Peyer's patch (tissue), 4 donors: ENCODE data around the gene DPP7.

ENCODE experiments used
- POLR2A ChIP-seq, 2 donors: fragments of 450-650 bp; IDR thresholded peaks; one replicate each; pipeline ENCODE4 v1.5.1; 2017; ENCODE audit warnings: antibody characterized with exemption in 2 of 2, mild to moderate bottlenecking in 2 of 2, moderate library complexity in 2 of 2
- TF ChIP-seq, protein P1 (sequence below), 6 experiments: fragments of 450-650 bp in 4 of 6; fragments of 200-600 bp in 2 of 6; sonication (generic) in 1 of 6; IDR thresholded peaks; one replicate each; pipeline ENCODE4 v1.5.1; 2017 to 2019; ENCODE audit warnings: antibody characterized with exemption in 6 of 6, mild to moderate bottlenecking in 3 of 6, moderate library complexity in 1 of 6

GRCh38 chr9:137160054-137160425, 45.5 kb upstream of the DPP7 start:
- no peak for TF ChIP-seq POLR2A (IDR thresholded peaks at IDR 0.05)
- TF ChIP-seq, protein P1, sequence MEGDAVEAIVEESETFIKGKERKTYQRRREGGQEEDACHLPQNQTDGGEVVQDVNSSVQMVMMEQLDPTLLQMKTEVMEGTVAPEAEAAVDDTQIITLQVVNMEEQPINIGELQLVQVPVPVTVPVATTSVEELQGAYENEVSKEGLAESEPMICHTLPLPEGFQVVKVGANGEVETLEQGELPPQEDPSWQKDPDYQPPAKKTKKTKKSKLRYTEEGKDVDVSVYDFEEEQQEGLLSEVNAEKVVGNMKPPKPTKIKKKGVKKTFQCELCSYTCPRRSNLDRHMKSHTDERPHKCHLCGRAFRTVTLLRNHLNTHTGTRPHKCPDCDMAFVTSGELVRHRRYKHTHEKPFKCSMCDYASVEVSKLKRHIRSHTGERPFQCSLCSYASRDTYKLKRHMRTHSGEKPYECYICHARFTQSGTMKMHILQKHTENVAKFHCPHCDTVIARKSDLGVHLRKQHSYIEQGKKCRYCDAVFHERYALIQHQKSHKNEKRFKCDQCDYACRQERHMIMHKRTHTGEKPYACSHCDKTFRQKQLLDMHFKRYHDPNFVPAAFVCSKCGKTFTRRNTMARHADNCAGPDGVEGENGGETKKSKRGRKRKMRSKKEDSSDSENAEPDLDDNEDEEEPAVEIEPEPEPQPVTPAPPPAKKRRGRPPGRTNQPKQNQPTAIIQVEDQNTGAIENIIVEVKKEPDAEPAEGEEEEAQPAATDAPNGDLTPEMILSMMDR (IDR thresholded peaks at IDR 0.05), result no peak
